ACHN (cell line): ENCODE measurements around the gene NDUFB3.
A peak's percentile ranks its signal among the peaks of the same experiment; 100 is the strongest.

Source experiments
- DNase-seq: peaks from one replicate; pipeline ENCODE4 v3.0.0-alpha.2; 2015
- in situ Hi-C: cut with HindIII; loops from 2 replicates; pipeline ENCODE4 v1.10.0; 2017; ENCODE audit warnings: low sequenced_read_pairs, low pct_ligation_motif_present, low pct_unique_long_range_greater_than_20kb

NDUFB3 gene

GRCh38 chr2:201118961-201119854 is 47.4 kb downstream of the NDUFB3 start:
- DNase-seq: peak; percentile 62
- in situ Hi-C loops: no loop called here

- DNase-seq: no peak
- in situ Hi-C loops: no loop called here
Observed at GRCh38 chr2:201122276-201122675, 50.5 kb downstream of the NDUFB3 start.

GRCh38 chr2:201126308-201127151 is 54.7 kb downstream of the NDUFB3 start:
- peak; percentile 43 for DNase-seq
- in situ Hi-C loops: no loop called here

- in situ Hi-C loops: no loop called here
- DNase-seq: no peak
Observed at GRCh38 chr2:201127152-201127511, 55.3 kb downstream of the NDUFB3 start.

GRCh38 chr2:201127570-201127969 is 55.8 kb downstream of the NDUFB3 start:
- in situ Hi-C loops: no loop called here
- peak; percentile 72 for DNase-seq

- no peak for DNase-seq
- in situ Hi-C loops: no loop called here
Observed at GRCh38 chr2:201128033-201128432, 56.2 kb downstream of the NDUFB3 start.

GRCh38 chr2:201128933-201129505 is 57.2 kb downstream of the NDUFB3 start:
- no peak for DNase-seq
- in situ Hi-C loops: no loop called here

GRCh38 chr2:201130524-201131186 is 58.9 kb downstream of the NDUFB3 start:
- DNase-seq: no peak
- in situ Hi-C loops: no loop called here

GRCh38 chr2:201132518-201132917 is 60.7 kb downstream of the NDUFB3 start:
- DNase-seq: no peak
- in situ Hi-C loops: no loop called here
